SK-N-SH treated with all-trans-retinoic acid at 6 μM for 48 hours (cell line): ENCODE data around the gene ORM1.

ENCODE experiments used
- ATAC-seq: fragments of 200-7000 bp; cut with Tn5 transposase; 3 replicates; pipeline ENCODE4 v1.9.1; 2020; ENCODE audit warnings: mild to moderate bottlenecking, moderate library complexity
- ARNTL ChIP-seq: fragments of 450-650 bp; formaldehyde crosslinking; IDR thresholded peaks from 2 replicates; pipeline ENCODE4 v1.5.0; 2020; ENCODE audit warnings: low read depth, mild to moderate bottlenecking, moderate library complexity, borderline replicate concordance
- BACH2 ChIP-seq: fragments of 250-450 bp; sonication (Bioruptor Pico); IDR thresholded peaks from 2 replicates; pipeline ENCODE4 v1.9.0; 2021; ENCODE audit warnings: mild to moderate bottlenecking, borderline replicate concordance
- CREB5 ChIP-seq: fragments of 250-450 bp; sonication (Bioruptor Pico); IDR thresholded peaks from 2 replicates; pipeline ENCODE4 v1.5.1; 2020; ENCODE audit warnings: low read depth, mild to moderate bottlenecking, moderate library complexity
- CSDC2 ChIP-seq: fragments of 250-450 bp; sonication (Bioruptor Pico); IDR thresholded peaks from 2 replicates; pipeline ENCODE4 v1.5.0; 2020; ENCODE audit warnings: mild to moderate bottlenecking, moderate library complexity
- ESRRG ChIP-seq: fragments of 250-450 bp; sonication (Bioruptor Pico); IDR thresholded peaks from 2 replicates; pipeline ENCODE4 v1.6.1; 2021; ENCODE audit warnings: mild to moderate bottlenecking
- GLIS3 ChIP-seq: fragments of 250-450 bp; sonication (Bioruptor Pico); IDR thresholded peaks from 2 replicates; pipeline ENCODE4 v1.5.0; 2020; ENCODE audit warnings: mild to moderate bottlenecking, moderate library complexity
- ISL1 ChIP-seq: fragments of 250-450 bp; sonication (Bioruptor Pico); IDR thresholded peaks from 2 replicates; pipeline ENCODE4 v2.1.2; 2022; ENCODE audit warnings: mild to moderate bottlenecking, moderate library complexity
- OSR1 ChIP-seq: fragments of 250-450 bp; sonication (Bioruptor Pico); IDR thresholded peaks from 2 replicates; pipeline ENCODE4 v1.8.0; 2022; ENCODE audit warnings: moderate library complexity, mild to moderate bottlenecking, inconsistent platforms
- PPARA ChIP-seq: fragments of 250-450 bp; sonication (Bioruptor Pico); IDR thresholded peaks from 2 replicates; pipeline ENCODE4 v1.5.0; 2020; ENCODE audit warnings: mild to moderate bottlenecking, borderline replicate concordance
- RARB ChIP-seq: fragments of 250-450 bp; sonication (Bioruptor Pico); IDR thresholded peaks from 2 replicates; pipeline ENCODE4 v1.8.0; 2021; ENCODE audit warnings: mild to moderate bottlenecking, moderate library complexity
- SNAI2 ChIP-seq: fragments of 250-450 bp; sonication (Bioruptor Pico); IDR thresholded peaks from 2 replicates; pipeline ENCODE4 v1.5.0; 2020; ENCODE audit warnings: mild to moderate bottlenecking, moderate library complexity
- TCF4 ChIP-seq: fragments of 250-450 bp; sonication (Bioruptor Pico); IDR thresholded peaks from 2 replicates; pipeline ENCODE4 v1.8.0; 2021; ENCODE audit warnings: mild to moderate bottlenecking, moderate library complexity, borderline replicate concordance
- TOX ChIP-seq: fragments of 250-450 bp; sonication (Bioruptor Pico); IDR thresholded peaks from 2 replicates; pipeline ENCODE4 v1.8.0; 2021; ENCODE audit warnings: mild to moderate bottlenecking, moderate library complexity, borderline replicate concordance
- TSHZ2 ChIP-seq: fragments of 250-450 bp; sonication (Bioruptor Pico); IDR thresholded peaks from 2 replicates; pipeline ENCODE4 v1.5.0; 2020; ENCODE audit warnings: mild to moderate bottlenecking, moderate library complexity
- ZC3H10 ChIP-seq: fragments of 250-450 bp; sonication (Bioruptor Pico); IDR thresholded peaks from 2 replicates; pipeline ENCODE4 v1.5.1; 2021; ENCODE audit warnings: mild to moderate bottlenecking, moderate library complexity
- ZFP3 ChIP-seq: fragments of 250-450 bp; sonication (Bioruptor Pico); IDR thresholded peaks from 2 replicates; pipeline ENCODE4 v1.5.0; 2020; ENCODE audit warnings: mild to moderate bottlenecking, moderate library complexity
- ZFP30 ChIP-seq: fragments of 450-650 bp; formaldehyde crosslinking; IDR thresholded peaks from 2 replicates; pipeline ENCODE4 v1.5.0; 2022; ENCODE audit warnings: mild to moderate bottlenecking, moderate library complexity
- ZNF565 ChIP-seq: fragments of 450-650 bp; formaldehyde crosslinking; conservative IDR thresholded peaks from 2 replicates; pipeline ENCODE4 v1.5.0; 2020; ENCODE audit warnings: low read depth, mild to moderate bottlenecking, moderate library complexity
- ZNF70 ChIP-seq: fragments of 450-650 bp; formaldehyde crosslinking; IDR thresholded peaks from 2 replicates; pipeline ENCODE4 v1.5.0; 2020; ENCODE audit warnings: mild to moderate bottlenecking, moderate library complexity
- ZNF8 ChIP-seq: fragments of 450-650 bp; formaldehyde crosslinking; IDR thresholded peaks from 2 replicates; pipeline ENCODE4 v1.5.0; 2020; ENCODE audit warnings: mild to moderate bottlenecking, moderate library complexity
- TF ChIP-seq, protein P1 (sequence below): fragments of 250-450 bp; sonication (Bioruptor Pico); IDR thresholded peaks from 2 replicates; pipeline ENCODE4 v1.8.0; 2021; ENCODE audit warnings: low read depth, mild to moderate bottlenecking, moderate library complexity, borderline replicate concordance
- TF ChIP-seq, protein P2 (sequence below): fragments of 250-450 bp; sonication (Bioruptor Pico); IDR thresholded peaks from 2 replicates; pipeline ENCODE4 v1.5.1; 2021; ENCODE audit warnings: mild to moderate bottlenecking, moderate library complexity

Gene ORM1

GRCh38 chr9:114334490-114334889 lies 11.6 kb downstream of the ORM1 start:
- TF ChIP-seq RARB (CRISPR knock-in tag) = no peak
- no peak for TF ChIP-seq ZNF565 (CRISPR knock-in tag)
- no peak for TF ChIP-seq TCF4
- TF ChIP-seq PPARA (CRISPR knock-in tag) = no peak
- no peak for TF ChIP-seq ZFP30 (CRISPR knock-in tag)
- TF ChIP-seq OSR1 (CRISPR knock-in tag) = no peak
- TF ChIP-seq, protein P1, sequence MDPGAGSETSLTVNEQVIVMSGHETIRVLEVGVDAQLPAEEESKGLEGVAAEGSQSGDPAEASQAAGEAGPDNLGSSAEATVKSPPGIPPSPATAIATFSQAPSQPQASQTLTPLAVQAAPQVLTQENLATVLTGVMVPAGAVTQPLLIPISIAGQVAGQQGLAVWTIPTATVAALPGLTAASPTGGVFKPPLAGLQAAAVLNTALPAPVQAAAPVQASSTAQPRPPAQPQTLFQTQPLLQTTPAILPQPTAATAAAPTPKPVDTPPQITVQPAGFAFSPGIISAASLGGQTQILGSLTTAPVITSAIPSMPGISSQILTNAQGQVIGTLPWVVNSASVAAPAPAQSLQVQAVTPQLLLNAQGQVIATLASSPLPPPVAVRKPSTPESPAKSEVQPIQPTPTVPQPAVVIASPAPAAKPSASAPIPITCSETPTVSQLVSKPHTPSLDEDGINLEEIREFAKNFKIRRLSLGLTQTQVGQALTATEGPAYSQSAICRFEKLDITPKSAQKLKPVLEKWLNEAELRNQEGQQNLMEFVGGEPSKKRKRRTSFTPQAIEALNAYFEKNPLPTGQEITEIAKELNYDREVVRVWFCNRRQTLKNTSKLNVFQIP (CRISPR knock-in tag) = no peak
- no peak for TF ChIP-seq ZC3H10 (CRISPR knock-in tag)
- TF ChIP-seq SNAI2 (CRISPR knock-in tag) = no peak
- TF ChIP-seq, protein P2, sequence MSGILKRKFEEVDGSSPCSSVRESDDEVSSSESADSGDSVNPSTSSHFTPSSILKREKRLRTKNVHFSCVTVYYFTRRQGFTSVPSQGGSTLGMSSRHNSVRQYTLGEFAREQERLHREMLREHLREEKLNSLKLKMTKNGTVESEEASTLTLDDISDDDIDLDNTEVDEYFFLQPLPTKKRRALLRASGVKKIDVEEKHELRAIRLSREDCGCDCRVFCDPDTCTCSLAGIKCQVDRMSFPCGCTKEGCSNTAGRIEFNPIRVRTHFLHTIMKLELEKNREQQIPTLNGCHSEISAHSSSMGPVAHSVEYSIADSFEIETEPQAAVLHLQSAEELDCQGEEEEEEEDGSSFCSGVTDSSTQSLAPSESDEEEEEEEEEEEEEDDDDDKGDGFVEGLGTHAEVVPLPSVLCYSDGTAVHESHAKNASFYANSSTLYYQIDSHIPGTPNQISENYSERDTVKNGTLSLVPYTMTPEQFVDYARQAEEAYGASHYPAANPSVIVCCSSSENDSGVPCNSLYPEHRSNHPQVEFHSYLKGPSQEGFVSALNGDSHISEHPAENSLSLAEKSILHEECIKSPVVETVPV (CRISPR knock-in tag) = no peak
- TF ChIP-seq ISL1 (CRISPR knock-in tag) = no peak
- TF ChIP-seq ZNF8 (CRISPR knock-in tag) = no peak
- no peak for TF ChIP-seq TOX (CRISPR knock-in tag)
- TF ChIP-seq, all 23 proteins: peak for 0

GRCh38 chr9:114335745-114336144 lies 12.8 kb downstream of the ORM1 start:
- no peak for ATAC-seq
- TF ChIP-seq ARNTL (CRISPR knock-in tag) = no peak
- TF ChIP-seq SNAI2 (CRISPR knock-in tag) = no peak
- no peak for TF ChIP-seq ZC3H10 (CRISPR knock-in tag)
- no peak for TF ChIP-seq PPARA (CRISPR knock-in tag)
- TF ChIP-seq, protein P2 (CRISPR knock-in tag) = no peak
- no peak for TF ChIP-seq BACH2 (CRISPR knock-in tag)
- no peak for TF ChIP-seq TOX (CRISPR knock-in tag)
- TF ChIP-seq OSR1 (CRISPR knock-in tag) = no peak
- no peak for TF ChIP-seq ESRRG (CRISPR knock-in tag)
- TF ChIP-seq ZNF565 (CRISPR knock-in tag) = no peak
- no peak for TF ChIP-seq RARB (CRISPR knock-in tag)
- TF ChIP-seq, protein P1 (CRISPR knock-in tag) = no peak
- no peak for TF ChIP-seq ZNF8 (CRISPR knock-in tag)
- TF ChIP-seq TCF4 = no peak
- no peak for TF ChIP-seq ISL1 (CRISPR knock-in tag)
- no peak for TF ChIP-seq ZFP3
- no peak for TF ChIP-seq CSDC2
- TF ChIP-seq ZFP30 (CRISPR knock-in tag) = no peak
- TF ChIP-seq, all 23 proteins: peak for 0

More at GRCh38 chr9:114334490-114334889, 11.6 kb downstream of the ORM1 start:
- no peak for ATAC-seq

DNA sequence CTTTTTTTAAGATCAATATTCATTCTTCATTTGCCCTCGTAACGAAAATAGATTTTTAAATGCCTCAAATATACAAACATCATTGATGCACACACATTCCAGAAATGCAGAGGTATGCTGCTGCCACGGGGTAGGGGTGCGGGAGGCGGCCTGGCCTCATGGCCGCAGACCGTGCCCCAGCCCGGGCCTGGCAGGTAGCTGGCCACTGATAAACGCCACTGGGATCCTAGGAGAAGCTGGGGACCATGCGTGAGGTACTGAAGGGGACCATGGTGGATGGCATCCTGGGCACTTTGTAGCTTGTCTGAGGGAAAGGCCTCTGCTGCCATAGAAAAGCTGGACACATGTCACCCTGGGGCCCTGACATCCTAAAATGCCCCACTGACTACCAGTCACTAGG lies 13.3 kb downstream of the ORM1 start:
- no peak for ATAC-seq
- TF ChIP-seq, protein P2 (CRISPR knock-in tag) = no peak
- no peak for TF ChIP-seq ZNF70
- no peak for TF ChIP-seq OSR1 (CRISPR knock-in tag)
- no peak for TF ChIP-seq TOX (CRISPR knock-in tag)
- no peak for TF ChIP-seq PPARA (CRISPR knock-in tag)
- no peak for TF ChIP-seq RARB (CRISPR knock-in tag)
- TF ChIP-seq ZFP30 (CRISPR knock-in tag) = no peak
- TF ChIP-seq BACH2 (CRISPR knock-in tag) = no peak
- no peak for TF ChIP-seq ISL1 (CRISPR knock-in tag)
- TF ChIP-seq ZNF8 (CRISPR knock-in tag) = no peak
- TF ChIP-seq CREB5 (CRISPR knock-in tag) = no peak
- no peak for TF ChIP-seq CSDC2
- no peak for TF ChIP-seq TSHZ2
- TF ChIP-seq ZC3H10 (CRISPR knock-in tag) = no peak
- TF ChIP-seq GLIS3 (CRISPR knock-in tag) = no peak
- TF ChIP-seq ESRRG (CRISPR knock-in tag) = no peak
